Stimulated activated CD8-positive, alpha-beta memory T cell treated with anti-CD3 and anti-CD28 coated beads, Interleukin-15, amount 100 ng/mL, for 48 hours (primary cell): ENCODE results near the gene YBX1.
"Not testable (repeated sequence)": the region's sequence is repeated elsewhere in the genome, so short reads cannot be mapped to it uniquely, and the experiment has no call there.

ENCODE experiments used
- DNase-seq, 2 donors: peaks; one replicate each; pipeline ENCODE4 v3.0.0-alpha.2; 2020; ENCODE audit warnings: low read depth in 2 of 2

YBX1 gene

GRCh38 chr1:42689912-42690311 is 7.7 kb downstream of the YBX1 start:
- DNase-seq: no peak

GRCh38 chr1:42690477-42691156 is 8.4 kb downstream of the YBX1 start:
- no peak for DNase-seq

- DNase-seq: no peak
These were observed 8.9 kb downstream of the YBX1 start for GRCh38 chr1:42691157-42691498.

GRCh38 chr1:42692461-42692860 is 10.2 kb downstream of the YBX1 start:
- no peak for DNase-seq

- DNase-seq: no peak
These were observed 10.7 kb downstream of the YBX1 start for GRCh38 chr1:42692911-42693310.

GRCh38 chr1:42698081-42698813 is 16.0 kb downstream of the YBX1 start:
- DNase-seq: no peak

GRCh38 chr1:42700006-42700405 is 17.8 kb downstream of the YBX1 start:
- no peak for DNase-seq

GRCh38 chr1:42703888-42704464 is 21.8 kb downstream of the YBX1 start:
- no peak for DNase-seq

- not testable (repeated sequence) for DNase-seq
These were observed 30.6 kb downstream of the YBX1 start for GRCh38 chr1:42712808-42713207.

- DNase-seq: no peak
These were observed 31.1 kb downstream of the YBX1 start for GRCh38 chr1:42713293-42713692.

GRCh38 chr1:42714441-42714840 is 32.2 kb downstream of the YBX1 start:
- not testable (repeated sequence) for DNase-seq

- no peak for DNase-seq
These were observed 38.6 kb downstream of the YBX1 start for GRCh38 chr1:42720868-42721267.

GRCh38 chr1:42721926-42722325 is 39.7 kb downstream of the YBX1 start:
- DNase-seq: no peak

GRCh38 chr1:42722403-42722802 is 40.2 kb downstream of the YBX1 start:
- DNase-seq: not testable (repeated sequence)

- no peak for DNase-seq
These were observed 41.3 kb downstream of the YBX1 start for GRCh38 chr1:42723511-42723910.

- not testable (repeated sequence) for DNase-seq
These were observed 43.6 kb downstream of the YBX1 start for GRCh38 chr1:42725820-42726219.

GRCh38 chr1:42730002-42730401 is 47.8 kb downstream of the YBX1 start:
- no peak for DNase-seq

- DNase-seq: peak; percentile 32 to 47
These were observed 48.8 kb downstream of the YBX1 start for GRCh38 chr1:42730988-42731387.

GRCh38 chr1:42731585-42731984 is 49.4 kb downstream of the YBX1 start:
- DNase-seq: no peak

- no peak for DNase-seq
These were observed 50.0 kb downstream of the YBX1 start for GRCh38 chr1:42732126-42732680.

GRCh38 chr1:42733415-42734200 is 51.4 kb downstream of the YBX1 start:
- no peak for DNase-seq
